GM18867 (cell line): ENCODE results near the gene NUPR1.
"Not testable (repeated sequence)": the region's sequence is repeated elsewhere in the genome, so short reads cannot be mapped to it uniquely, and the experiment has no call there.

Source experiments
- ATAC-seq: cut with Tn5 transposase; IDR thresholded peaks from one replicate; pipeline ENCODE4 v1.9.1; 2021; ENCODE audit warnings: mild to moderate bottlenecking, moderate library complexity; ENCODE audit not compliant: unreplicated experiment

Gene NUPR1

DNA sequence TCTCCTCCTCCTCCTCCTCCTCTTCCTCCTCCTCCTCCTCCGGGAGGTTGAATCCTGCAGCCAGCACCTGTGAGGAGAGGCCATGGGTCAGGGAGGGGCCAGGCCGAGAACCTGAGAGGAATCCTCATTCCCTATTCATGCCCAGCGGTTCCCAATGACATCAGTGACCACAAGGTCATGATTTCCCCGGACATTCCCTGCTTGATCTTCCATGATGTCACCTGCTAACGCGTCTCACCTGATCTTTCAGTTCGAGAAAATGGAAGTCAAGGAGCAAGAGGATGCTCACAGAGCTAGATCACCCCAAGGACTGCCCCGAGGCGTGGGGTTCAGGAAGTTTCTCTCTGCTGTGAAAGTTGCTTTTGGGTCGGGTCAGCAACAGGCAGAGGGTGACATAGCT lies 38.9 kb downstream of the NUPR1 start:
- ATAC-seq = no peak

DNA sequence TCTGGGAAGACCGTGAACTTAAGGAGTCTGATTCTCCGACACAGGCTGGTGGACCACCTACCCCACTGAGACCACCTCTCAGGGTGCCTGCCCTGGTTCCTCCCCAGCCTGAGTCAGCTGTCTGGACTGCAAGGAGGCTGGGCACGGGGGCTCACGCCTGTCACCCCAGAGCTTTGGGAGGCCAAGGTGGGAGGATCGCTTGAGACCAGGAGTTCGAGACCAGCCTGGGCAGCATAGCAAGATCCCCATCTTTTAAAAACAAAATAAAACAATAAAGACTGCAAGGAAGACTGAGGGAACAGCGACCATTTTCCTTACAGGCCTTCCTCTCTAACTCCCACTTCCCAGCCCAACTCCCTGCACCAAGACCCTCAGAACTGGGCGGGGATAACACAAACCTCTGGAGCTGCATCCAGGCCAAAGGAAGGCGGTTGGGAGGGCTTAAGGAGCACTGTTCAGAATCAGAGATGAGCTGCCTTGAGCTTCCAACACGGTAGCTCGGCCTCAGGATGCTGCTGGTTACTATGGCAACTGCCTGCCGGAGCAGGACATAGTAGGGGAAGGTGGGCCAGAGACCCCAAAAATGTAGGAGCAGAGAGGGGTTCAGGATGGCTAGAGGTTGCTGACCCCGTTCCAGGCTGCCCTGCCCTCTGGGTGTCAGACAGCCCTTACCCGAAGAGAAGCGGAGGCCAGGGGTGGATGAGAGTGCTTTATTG lies 40.0 kb downstream of the NUPR1 start:
- no peak for ATAC-seq

DNA sequence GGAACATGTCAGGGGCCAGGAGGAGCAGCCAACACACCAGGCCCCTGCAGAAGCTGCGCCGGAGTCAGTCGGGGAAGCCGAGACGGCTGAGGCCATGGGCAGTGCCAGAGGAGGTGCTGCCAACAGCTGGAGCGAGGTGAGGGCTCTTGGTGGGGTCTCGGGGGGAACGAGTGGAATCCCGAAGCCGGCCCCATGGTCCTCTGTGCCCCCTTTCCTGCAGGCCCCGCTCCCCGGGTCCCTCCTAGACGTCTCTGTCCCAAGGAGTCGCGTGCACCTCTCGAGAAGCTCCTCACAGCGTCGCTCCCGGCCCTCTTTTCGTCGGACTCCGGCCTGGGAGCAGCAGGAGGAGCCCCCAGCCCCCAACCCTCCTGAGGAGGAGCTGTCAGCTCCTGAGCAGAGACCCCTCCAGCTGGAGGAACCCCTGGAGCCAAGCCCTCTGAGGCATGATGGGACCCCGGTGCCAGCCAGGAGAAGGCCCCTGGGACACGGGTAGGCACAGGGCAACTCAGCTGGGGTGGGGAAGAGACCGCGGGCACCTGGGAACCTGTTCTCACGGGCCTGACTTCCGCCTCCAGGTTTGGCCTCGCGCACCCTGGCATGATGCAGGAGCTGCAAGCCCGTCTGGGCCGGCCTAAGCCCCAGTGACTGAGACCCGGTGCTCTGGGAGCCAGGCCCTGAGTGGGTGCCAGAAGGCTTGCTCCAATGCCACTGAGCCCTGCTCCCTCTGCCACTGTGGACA lies 40.7 kb downstream of the NUPR1 start:
- ATAC-seq = no peak

- ATAC-seq = no peak
Observed at GRCh38 chr16:28497386-28497785, 41.4 kb downstream of the NUPR1 start.

GRCh38 chr16:28496844-28497243 lies 41.9 kb downstream of the NUPR1 start:
- no peak for ATAC-seq

GRCh38 chr16:28495795-28496749 lies 42.7 kb downstream of the NUPR1 start:
- no peak for ATAC-seq

DNA sequence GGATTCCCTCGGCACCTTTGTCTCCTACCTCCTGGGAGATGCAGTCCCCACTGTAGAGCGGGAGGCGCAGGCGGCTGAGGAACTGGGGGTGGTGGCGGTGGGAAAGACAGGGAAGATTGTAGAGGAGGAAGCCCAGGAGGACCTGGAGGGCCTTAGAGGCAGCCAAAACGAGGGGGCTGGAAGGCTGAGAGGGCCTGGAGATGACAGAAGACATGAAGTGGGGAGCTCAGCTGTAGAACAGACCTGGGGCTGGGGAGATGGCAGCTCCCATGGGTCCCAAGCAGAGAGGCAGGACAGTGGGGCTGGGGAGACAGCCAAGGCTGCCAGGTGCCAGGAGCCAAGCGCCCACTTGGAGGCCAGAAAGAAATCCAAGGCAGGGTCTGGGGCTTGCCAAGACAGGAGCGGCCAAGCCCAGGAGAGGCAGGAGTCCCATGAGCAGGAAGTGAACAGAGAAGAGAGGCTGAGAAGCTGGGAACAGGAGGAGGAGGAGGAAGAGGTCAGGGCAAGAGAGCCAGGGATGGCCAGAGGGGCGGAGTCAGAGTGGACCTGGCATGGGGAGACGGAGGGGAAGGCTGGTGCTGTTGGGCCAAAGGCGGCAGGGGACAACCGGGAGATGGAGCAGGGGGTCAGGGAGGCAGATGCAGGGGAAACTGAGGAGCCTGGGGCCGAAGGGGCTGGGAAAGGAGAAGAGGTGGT lies 43.5 kb downstream of the NUPR1 start:
- ATAC-seq = no peak

DNA sequence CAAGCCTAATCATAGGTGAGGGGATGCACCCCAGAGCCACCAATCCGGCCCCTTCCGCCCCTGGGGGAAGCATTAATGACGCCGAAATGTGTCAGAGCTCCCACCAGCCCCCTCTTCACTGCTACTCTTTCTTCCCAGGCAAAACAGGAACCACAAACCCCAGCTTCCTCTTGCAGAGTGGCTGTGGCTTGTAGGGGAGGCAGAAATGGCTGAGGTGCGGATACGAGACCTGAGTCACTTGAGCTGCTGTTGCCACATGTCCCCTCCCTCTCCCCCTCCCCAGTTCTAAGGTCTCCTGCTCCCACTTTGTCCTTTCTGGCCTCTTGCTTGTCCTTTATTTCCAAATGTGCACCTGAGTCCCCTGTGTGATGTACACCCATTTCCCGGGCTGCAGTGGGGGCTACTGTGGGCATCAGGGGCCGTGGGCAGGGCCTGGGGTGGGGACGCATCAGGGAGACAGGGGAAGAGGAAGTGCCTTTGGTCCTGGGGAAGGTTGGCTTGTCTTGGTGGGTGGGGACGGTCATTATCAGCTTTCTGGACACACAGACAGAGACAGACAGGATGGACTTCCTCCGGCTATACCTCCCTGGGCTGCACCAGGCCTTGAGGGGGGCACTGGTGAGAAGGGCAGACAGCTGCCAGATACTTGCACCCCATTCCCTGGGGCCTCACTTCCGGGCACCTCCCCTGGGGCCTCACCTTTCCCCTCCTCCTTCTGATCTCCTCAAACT lies 44.5 kb downstream of the NUPR1 start, which contains the start of gene APOBR:
TSS of gene APOBR (plus strand) at position 523 of the 731 bp plus-strand sequence. CDS start at position 562, 39 bp downstream.
- peak; percentile 42 for ATAC-seq

DNA sequence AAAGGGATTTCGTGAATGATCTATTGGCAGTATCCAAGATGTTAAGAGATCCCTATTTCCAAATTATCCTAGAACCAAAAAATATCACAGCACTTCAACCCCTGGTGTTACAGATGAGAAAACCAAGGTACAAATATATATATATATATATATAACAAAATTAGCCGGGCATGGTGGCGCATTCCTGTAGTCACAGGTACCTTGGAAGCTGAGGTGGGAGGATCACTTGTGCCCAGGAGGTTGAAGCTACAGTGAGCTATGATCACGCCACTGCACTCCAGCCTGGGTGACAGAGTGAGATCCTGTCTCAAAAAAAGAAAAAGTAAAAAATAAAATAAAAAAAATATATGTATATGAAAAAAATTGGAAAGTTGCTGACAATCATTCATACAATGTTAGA lies 46.3 kb downstream of the NUPR1 start:
- no peak for ATAC-seq

GRCh38 chr16:28491970-28492474 lies 46.8 kb downstream of the NUPR1 start, which contains the start of gene CLN3:
Gene CLN3 (minus strand): TSS chr16:28492074. CDS start chr16:28491759, 315 bp downstream.
- peak; percentile 74 for ATAC-seq

DNA sequence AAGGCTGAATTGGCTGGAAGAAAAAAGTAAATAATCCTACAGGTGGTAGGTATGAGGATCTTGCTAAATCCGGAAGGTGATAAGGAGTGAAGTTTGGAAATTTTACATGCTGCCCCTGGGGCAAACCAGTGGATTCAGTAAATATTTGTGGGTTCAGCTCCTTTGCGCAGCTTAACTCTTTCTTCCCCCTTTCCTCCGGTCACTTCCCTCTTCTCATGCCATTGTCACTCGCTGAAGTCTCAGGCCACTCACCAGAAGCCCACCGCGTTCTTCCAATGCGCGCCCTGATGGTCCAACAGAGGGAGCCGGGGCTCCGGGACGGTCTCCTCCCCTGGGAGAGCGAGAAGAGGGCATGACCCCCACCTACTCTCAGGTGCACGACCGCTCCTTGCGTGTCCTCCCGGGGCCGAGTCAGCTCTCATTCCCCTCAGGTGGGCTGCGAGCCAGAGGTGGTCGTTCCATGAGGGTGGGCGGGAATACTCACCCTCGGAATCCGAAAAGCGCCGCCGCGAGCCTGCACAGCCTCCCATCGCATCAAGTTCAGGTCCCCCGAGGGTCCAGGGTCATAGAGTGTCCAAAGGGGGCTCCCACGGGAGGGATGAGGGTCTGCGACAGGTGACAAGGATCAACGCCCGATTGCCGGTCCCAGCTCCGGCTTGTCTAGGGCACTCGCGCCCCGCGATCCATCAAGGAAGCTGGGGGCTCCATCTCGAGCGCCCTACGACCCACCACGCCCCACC lies 47.4 kb downstream of the NUPR1 start:
- no peak for ATAC-seq

- no peak for ATAC-seq
Observed at GRCh38 chr16:28486266-28486665, 52.5 kb downstream of the NUPR1 start.

- ATAC-seq = not testable (repeated sequence)
Observed at GRCh38 chr16:28483361-28483760, 55.4 kb downstream of the NUPR1 start.
